Stimulated activated CD4-positive, alpha-beta T cell treated with anti-CD3 and anti-CD28 coated beads, Interleukin-4, amount 100 ng/mL, for 4 hours (primary cell): ENCODE data around the gene SDK2.

Source experiments
- DNase-seq, 2 experiments: peaks; one replicate each; pipeline ENCODE4 v3.0.0-alpha.2; 2020

Gene SDK2

DNA sequence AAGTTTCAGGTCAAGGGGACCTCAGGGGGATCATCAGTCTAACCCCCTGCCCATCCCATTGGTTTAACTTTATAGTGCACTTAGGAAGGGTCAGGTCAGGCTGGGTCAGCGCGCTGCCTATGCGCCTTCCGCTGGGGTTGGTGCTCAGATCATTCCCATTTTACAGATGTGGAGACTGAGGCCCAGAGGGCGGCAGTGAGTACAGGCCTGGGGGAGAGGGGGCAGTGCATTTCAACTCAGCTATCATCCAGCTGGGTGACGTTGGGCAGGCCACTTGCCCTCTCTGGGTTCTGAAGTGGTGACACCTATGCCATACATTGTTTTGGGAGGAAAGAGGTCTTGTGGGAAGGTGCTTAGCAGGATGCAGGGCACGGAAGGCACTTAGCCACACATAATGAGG, 204.6 kb downstream of the SDK2 start:
- DNase-seq, result no peak

DNA sequence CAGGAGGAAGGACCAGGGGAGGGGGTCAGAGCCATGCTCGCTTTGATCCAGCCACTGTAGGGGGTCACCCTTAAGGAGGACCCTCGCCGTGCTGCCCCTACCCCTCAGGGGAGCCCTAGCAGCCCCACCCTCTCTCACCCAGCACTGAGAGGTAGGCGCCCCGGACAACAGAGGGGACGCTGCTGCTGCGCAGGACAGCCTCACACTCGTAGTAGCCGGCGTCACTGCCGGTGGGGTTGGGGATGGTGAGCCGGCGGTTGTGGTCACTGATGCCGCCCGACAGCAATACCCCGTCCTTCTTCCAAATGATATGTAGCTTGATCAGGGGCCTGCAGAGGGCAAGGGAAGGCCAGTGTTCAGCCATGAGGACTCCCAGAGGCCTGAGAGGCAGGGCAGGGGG, 206.4 kb downstream of the SDK2 start:
- no peak for DNase-seq

GRCh38 chr17:73436954-73437353, 207.3 kb downstream of the SDK2 start:
- no peak for DNase-seq

DNA sequence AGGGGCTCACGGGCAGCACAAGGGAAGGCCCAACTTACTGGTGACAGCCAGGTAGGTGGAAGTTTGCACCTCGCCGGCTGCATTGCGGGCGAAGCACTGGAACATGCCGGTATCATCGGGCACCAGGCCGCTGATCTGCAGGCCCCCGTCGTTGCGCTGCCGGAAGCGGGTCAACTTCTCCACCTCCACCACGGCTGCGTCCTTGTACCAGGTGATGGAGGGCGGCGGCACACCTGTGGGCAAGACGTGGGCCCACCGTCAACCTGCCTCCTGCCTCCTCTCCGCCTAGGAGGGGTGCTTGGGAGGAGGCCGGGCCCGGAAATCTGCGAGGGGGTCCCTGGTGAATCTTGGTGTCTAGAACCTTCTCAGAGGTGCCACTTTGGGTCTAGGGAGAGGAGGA, 208.8 kb downstream of the SDK2 start:
- no peak for DNase-seq

DNA sequence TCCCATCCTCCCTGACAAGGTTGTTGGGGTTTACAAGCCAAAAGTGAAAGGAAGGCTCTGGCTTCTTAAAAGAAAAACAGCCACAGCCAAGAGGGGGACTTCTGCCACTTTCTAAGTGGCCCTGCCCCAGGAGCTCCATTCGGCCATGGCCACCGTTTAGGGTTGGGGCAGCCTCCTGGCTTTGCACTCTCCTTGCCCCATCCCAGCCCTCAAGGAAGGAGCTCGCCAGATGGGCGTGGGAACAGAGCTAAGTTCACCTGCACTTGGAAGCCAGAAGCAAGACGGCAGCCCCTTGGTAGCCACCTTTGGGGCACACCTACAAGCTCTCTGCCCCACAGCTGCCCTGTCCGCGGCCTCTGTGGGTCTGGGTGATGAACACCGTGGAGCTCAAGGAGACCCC, 210.1 kb downstream of the SDK2 start:
- DNase-seq, result no peak

DNA sequence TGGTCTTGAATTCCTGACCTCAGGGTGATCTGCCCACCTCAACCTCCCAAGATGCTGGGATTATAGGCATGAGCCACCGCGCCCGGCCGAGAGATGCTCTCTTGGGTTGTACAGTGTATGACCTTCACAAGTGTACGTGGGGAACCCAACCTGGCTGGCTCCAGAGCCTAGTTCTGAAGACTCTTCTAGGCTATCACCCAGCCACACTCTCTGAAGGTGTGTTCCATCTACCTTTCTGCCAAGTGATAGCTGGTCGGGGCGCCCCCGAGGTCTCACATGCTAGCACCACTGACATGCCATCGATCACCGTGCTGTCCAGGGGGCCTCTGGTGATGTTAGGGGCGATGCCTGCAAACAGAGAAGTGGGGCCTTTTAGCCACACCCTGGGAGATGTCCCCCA, 210.7 kb downstream of the SDK2 start:
- no peak for DNase-seq

DNA sequence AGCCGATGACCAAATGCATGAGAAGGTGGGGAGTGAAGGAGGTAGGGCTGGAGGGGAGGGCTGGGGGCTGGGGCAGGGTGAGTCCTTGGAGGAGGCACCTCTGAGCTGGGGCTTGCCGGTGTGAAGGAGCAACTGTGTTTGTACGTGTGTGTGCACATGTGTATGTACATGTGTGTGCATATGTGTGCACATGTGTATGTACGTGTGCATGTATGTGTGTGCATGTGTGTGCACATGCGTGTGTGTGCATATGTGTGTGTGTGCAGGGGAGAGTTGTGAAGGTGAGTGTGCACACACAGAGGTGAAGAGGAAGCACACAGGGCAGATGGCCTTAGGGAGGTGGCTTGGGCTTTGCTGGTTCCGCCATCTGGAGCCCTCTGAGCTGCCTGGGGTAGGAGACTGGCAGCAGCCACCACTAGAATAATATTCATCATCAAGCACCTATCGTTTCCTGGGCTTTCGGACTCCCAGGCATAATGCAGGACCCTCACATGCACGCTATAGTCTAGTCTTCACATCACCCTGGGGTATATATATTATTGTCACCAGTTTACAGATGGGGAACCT, 211.5 kb downstream of the SDK2 start:
- no peak for DNase-seq

DNA sequence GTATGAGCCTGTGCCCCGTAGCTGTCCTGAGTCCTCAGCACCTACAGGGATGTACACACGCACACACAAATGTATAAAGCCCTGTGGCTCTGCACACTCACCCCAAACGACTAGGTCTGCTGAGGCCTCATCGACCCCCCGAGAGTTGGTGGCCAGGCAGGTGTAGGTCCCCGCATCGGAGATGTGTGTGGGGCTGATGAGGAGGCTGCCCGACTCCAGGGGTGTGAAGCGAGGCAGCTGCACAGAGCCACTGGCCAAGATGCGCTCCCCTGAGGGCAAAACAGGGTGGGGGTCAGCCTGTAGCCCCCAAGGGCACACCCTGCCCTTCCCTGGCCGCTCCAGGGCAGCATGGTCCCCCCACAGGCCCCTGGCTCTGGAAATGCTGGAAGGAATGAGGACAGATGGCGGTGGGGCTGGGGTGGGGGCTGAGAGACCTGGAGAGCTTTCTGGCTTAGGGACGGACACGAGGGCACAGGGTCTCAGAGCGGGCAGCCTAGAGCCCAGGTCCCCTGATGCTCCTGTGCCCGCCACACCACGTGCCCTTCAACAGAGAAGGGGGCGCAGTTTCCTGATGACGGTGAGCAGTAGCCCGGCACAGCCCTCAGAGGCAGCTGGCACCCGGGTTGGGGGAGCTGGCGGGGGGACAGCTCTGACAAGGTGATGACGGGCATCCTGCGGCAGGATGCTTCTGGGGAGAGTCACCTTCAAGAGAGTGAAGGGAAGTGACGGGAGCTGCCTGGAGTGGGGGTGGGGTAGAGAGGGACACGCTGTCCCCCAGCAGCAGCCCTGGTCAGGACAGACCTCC, 212.6 kb downstream of the SDK2 start:
- DNase-seq, result no peak

- DNase-seq, result no peak
Observed at GRCh38 chr17:73430848-73431247, 213.4 kb downstream of the SDK2 start.

- DNase-seq, result no peak
Observed at GRCh38 chr17:73430165-73430680, 214.0 kb downstream of the SDK2 start.

- DNase-seq, result peak; percentile 76 to 89
Observed at GRCh38 chr17:73429440-73430164, 214.6 kb downstream of the SDK2 start.

DNA sequence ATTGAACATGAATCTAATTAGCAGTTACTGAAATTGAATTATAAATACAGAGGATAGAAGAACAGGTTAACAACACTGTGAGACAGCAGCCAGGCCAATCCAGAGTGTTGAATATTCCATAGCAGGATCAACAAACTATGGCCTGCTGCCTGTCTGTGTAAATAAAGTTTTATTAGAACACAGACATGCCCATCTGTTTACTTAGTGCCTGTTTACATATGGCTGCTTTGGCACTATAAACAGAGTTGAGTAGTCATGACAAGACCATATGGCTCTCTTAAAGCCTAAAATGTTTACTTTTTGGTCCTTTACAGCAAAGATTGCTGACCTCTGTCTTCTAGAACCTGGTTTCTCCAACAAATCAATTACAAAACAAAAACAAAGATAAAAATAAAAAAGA, 217.0 kb downstream of the SDK2 start:
- DNase-seq, result no peak

DNA sequence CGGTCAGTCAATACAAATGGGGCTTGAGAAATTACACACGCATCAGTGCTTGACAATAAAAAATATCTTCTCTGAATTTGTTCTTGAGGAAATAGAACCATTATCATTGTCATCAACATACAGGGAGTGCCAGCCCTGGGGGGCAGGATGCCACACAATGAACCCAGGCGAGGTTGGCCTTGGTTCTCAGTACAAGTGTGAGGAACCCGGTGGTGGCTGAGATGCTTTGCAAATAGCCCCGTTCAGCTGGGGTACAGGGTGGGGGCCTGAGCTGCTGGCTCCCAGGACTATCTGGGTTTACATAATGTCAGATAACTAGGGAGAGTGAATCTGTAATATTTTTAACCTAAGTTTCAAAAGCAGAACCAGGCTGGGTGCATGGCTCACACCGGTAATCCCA, 219.7 kb downstream of the SDK2 start:
- no peak for DNase-seq

DNA sequence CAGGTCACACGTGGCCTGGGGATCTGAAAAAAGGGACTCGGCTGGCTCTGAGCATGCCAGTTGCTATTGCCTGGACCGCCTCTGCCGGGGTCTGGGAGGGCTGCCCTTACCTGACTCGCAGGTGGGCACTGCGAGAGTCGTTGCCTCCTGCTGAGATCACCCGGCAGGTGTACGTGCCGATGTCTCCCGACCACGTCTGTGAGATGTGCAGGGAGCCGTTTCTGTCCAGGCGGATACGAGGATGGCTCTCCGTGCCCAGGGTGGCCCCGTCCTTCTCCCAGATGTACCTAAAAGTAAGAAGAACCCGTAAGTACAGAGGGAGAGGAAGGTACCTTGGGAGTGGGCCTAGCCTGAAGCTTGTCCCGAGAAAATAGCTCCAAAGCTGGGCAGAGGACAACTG, 220.4 kb downstream of the SDK2 start:
- no peak for DNase-seq

- DNase-seq, result no peak
Observed at GRCh38 chr17:73423159-73423715, 221.0 kb downstream of the SDK2 start.

GRCh38 chr17:73422121-73422520, 222.1 kb downstream of the SDK2 start:
- DNase-seq, result no peak

GRCh38 chr17:73420897-73421296, 223.3 kb downstream of the SDK2 start:
- no peak for DNase-seq

DNA sequence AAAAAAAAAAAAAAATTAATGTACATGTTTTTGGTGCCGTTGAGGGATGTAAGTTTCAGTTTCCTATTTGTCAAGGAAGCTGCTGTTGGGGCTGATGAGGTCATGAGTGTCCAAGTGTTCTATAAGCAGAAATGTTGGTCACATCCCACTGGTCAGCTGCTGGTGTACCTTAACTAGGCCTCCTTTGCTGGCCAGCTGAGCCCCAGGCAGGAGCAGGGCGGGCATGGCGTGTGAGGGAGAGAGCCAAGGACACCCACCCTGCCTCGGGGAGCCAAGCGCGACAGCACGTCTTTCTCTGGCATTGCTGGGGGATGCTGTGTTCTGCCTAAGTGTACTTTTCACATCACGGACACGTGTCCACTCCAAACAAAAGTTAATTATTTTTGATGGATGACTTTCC, 224.4 kb downstream of the SDK2 start:
- no peak for DNase-seq

- DNase-seq, result no peak
Observed at GRCh38 chr17:73419051-73419450, 225.2 kb downstream of the SDK2 start.

DNA sequence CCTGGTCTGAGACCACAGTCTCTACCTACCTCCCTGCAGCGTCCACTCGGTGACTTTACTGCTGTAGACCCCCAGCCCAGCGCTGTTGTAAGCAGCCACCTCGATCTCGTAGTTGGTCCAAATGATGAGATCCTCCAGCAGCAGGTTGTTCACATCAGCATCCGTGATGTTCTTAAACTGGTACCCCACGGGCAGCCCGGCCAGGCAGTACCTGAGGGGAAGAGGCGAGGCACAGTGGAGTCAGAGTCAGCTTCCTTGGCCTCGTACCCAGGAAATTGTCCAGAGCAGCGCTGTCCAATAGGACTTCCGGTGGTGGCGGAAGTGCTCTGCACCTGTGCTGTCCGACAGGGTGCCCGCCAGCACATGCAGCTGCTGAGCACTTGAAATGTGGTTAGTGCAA, 228.5 kb downstream of the SDK2 start:
- no peak for DNase-seq

DNA sequence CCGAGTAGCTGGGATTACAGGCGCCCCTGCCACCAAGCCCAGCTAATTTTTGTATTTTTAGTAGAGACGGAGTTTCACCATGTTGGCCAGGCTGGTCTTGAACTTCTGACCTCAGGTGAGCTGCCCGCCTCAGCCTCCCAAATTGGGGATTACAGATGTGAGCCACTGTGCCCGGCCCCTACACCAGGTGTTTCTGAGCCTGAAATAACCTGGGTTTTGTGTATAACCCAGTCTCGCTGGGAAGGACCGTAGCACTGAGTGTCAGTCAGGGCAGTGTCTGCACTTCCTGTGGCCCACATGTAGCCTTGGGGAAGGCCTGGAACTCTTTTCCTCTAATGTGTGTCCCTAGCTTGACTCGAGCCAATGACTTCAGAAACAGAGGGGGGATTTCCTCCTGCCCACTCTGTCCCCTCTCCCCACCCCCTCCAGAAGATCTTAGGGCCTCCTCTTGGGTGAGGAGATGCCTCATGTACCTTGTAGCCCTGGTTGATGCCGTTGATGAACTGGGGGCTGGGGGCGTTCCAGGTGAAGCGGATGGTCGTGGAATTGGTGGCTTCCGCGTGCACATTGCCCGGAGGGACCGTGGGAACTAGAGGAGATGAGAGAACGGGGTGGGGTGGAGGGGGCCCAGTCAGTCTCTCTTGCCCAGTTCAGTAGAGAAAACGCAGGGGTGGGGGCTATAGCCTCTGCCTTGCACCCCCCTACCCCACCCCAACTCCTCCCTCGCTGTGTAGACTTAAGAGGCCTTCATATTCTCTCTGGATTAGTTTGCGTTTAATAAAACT, 229.9 kb downstream of the SDK2 start:
- no peak for DNase-seq

- no peak for DNase-seq
Observed at GRCh38 chr17:73412914-73413313, 231.3 kb downstream of the SDK2 start.

GRCh38 chr17:73411313-73411747, 232.9 kb downstream of the SDK2 start:
- DNase-seq, result no peak
